ENCODE measurements around the gene THAP4.

The THAP4 gene

DNA sequence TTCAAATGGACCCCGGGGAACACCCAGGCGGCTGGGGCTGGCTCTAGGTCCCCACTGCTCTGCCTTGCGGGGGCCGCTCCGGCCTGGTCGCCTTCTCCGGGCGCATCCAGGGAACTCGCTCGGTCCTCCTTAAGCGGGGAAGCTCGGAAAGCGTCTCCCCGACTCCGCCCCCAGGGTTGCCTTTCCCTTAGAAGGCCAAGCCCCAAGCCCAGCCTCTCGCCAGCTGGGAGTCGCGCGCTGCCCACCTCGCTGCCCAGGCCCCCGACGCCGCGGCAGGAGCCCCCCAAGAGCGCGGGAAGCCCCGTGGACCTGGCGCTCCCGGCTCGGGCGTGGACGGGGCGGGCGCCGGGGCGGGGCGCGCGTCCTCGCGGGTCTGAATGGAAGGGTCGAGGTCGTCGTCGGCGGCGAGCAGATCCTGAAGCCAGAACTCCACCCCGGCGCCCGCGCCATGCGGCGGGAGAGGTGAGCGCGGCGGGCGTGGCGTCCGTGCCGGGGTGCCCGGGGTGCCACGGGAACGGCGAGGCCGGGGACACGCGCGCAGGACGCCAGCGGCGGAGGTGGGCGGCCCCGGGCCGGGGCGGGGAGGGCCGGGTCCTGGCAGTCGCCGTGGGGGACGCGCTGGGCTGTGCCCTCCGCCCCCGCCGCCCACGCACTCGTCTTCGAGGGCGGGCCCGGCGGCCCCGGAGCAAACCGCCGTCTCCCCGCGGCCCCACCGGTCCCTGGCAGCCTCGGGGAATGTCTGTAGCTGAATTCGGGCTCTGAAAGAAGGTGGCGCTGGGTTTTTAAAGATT, 78.2 kb downstream of the THAP4 start, which contains the start of gene BOK:
TSS of gene BOK (plus strand) at position 214 of the 791 bp plus-strand sequence. CDS start 739 bp downstream, outside the sequence.
- TF ChIP-seq PPARA (CRISPR knock-in tag; IDR thresholded peaks at IDR 0.05; ENCODE audit: borderline replicate concordance) (no peak), RARB (CRISPR knock-in tag; IDR thresholded peaks at IDR 0.05) (no peak), ARNTL (CRISPR knock-in tag; IDR thresholded peaks at IDR 0.05; ENCODE audit: borderline replicate concordance, low read depth) (no peak), ZNF70 (CRISPR knock-in tag; IDR thresholded peaks at IDR 0.05) (no peak), SNAI2 (CRISPR knock-in tag; IDR thresholded peaks at IDR 0.05) (no peak), ZFP3 (CRISPR knock-in tag; IDR thresholded peaks at IDR 0.05) (no peak), ESRRG (CRISPR knock-in tag; IDR thresholded peaks at IDR 0.05) (no peak), TOX (CRISPR knock-in tag; IDR thresholded peaks at IDR 0.05; ENCODE audit: borderline replicate concordance) (no peak), GLIS3 (CRISPR knock-in tag; IDR thresholded peaks at IDR 0.05) (no peak), ZC3H10 (CRISPR knock-in tag; IDR thresholded peaks at IDR 0.05) (no peak), ZNF8 (CRISPR knock-in tag; IDR thresholded peaks at IDR 0.05) (no peak), TSHZ2 (CRISPR knock-in tag; IDR thresholded peaks at IDR 0.05) (no peak), ZNF565 (CRISPR knock-in tag; conservative IDR thresholded peaks at IDR 0.05; ENCODE audit: low read depth) (no peak), BACH2 (CRISPR knock-in tag; IDR thresholded peaks at IDR 0.05; ENCODE audit: borderline replicate concordance) (no peak), TCF4 (CRISPR knock-in tag; IDR thresholded peaks at IDR 0.05; ENCODE audit: borderline replicate concordance) (no peak), ZFP30 (CRISPR knock-in tag; IDR thresholded peaks at IDR 0.05) (no peak), PATZ1 (CRISPR knock-in tag; IDR thresholded peaks at IDR 0.05; ENCODE audit: borderline replicate concordance) (no peak)
- TF ChIP-seq, protein P1, sequence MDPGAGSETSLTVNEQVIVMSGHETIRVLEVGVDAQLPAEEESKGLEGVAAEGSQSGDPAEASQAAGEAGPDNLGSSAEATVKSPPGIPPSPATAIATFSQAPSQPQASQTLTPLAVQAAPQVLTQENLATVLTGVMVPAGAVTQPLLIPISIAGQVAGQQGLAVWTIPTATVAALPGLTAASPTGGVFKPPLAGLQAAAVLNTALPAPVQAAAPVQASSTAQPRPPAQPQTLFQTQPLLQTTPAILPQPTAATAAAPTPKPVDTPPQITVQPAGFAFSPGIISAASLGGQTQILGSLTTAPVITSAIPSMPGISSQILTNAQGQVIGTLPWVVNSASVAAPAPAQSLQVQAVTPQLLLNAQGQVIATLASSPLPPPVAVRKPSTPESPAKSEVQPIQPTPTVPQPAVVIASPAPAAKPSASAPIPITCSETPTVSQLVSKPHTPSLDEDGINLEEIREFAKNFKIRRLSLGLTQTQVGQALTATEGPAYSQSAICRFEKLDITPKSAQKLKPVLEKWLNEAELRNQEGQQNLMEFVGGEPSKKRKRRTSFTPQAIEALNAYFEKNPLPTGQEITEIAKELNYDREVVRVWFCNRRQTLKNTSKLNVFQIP (CRISPR knock-in tag; IDR thresholded peaks at IDR 0.05; ENCODE audit: borderline replicate concordance, low read depth): no peak
- TF ChIP-seq, protein P2, sequence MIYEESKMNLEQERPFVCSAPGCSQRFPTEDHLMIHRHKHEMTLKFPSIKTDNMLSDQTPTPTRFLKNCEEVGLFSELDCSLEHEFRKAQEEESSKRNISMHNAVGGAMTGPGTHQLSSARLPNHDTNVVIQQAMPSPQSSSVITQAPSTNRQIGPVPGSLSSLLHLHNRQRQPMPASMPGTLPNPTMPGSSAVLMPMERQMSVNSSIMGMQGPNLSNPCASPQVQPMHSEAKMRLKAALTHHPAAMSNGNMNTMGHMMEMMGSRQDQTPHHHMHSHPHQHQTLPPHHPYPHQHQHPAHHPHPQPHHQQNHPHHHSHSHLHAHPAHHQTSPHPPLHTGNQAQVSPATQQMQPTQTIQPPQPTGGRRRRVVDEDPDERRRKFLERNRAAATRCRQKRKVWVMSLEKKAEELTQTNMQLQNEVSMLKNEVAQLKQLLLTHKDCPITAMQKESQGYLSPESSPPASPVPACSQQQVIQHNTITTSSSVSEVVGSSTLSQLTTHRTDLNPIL (CRISPR knock-in tag; IDR thresholded peaks at IDR 0.05; ENCODE audit: low read depth): no peak
- TF ChIP-seq, protein P3, sequence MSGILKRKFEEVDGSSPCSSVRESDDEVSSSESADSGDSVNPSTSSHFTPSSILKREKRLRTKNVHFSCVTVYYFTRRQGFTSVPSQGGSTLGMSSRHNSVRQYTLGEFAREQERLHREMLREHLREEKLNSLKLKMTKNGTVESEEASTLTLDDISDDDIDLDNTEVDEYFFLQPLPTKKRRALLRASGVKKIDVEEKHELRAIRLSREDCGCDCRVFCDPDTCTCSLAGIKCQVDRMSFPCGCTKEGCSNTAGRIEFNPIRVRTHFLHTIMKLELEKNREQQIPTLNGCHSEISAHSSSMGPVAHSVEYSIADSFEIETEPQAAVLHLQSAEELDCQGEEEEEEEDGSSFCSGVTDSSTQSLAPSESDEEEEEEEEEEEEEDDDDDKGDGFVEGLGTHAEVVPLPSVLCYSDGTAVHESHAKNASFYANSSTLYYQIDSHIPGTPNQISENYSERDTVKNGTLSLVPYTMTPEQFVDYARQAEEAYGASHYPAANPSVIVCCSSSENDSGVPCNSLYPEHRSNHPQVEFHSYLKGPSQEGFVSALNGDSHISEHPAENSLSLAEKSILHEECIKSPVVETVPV (CRISPR knock-in tag; IDR thresholded peaks at IDR 0.05): no peak
- peak; percentile 20 for ATAC-seq

DNA sequence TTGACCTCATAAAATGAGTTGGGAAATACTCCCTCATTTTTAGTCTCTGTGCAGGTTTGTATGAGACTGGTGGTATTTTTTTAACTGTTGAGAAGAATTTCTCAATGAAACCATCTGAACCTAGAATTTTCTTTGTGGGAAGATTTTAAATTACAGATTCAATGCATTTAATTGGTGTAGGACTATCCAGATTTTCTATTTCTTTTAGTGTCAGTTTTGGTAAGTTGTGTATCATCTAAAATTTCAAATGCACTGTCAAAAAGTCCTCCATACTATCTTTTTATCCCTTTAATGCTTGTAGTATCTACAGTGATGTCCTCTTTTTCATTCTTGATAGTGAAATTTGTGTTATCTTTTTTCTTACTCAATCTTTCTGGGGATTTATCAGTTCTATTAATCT, 80.2 kb downstream of the THAP4 start:
- ATAC-seq: no peak
- no peak for TF ChIP-seq ISL1 (CRISPR knock-in tag; IDR thresholded peaks at IDR 0.05)
- no peak for TF ChIP-seq ESRRG (CRISPR knock-in tag; IDR thresholded peaks at IDR 0.05)
- TF ChIP-seq SNAI2 (CRISPR knock-in tag; IDR thresholded peaks at IDR 0.05): no peak
- no peak for TF ChIP-seq PPARA (CRISPR knock-in tag; IDR thresholded peaks at IDR 0.05; ENCODE audit: borderline replicate concordance)
- TF ChIP-seq ZC3H10 (CRISPR knock-in tag; IDR thresholded peaks at IDR 0.05): no peak
- TF ChIP-seq BACH2 (CRISPR knock-in tag; IDR thresholded peaks at IDR 0.05; ENCODE audit: borderline replicate concordance): no peak
- TF ChIP-seq ZNF8 (CRISPR knock-in tag; IDR thresholded peaks at IDR 0.05): no peak
- TF ChIP-seq OSR1 (CRISPR knock-in tag; IDR thresholded peaks at IDR 0.05): no peak
- no peak for TF ChIP-seq TOX (CRISPR knock-in tag; IDR thresholded peaks at IDR 0.05; ENCODE audit: borderline replicate concordance)
- TF ChIP-seq ZFP3 (CRISPR knock-in tag; IDR thresholded peaks at IDR 0.05): no peak
- TF ChIP-seq, protein P3 (CRISPR knock-in tag; IDR thresholded peaks at IDR 0.05): no peak
- TF ChIP-seq ARNTL (CRISPR knock-in tag; IDR thresholded peaks at IDR 0.05; ENCODE audit: borderline replicate concordance, low read depth): no peak
- no peak for TF ChIP-seq TCF4 (CRISPR knock-in tag; IDR thresholded peaks at IDR 0.05; ENCODE audit: borderline replicate concordance)
- TF ChIP-seq ZNF565 (CRISPR knock-in tag; conservative IDR thresholded peaks at IDR 0.05; ENCODE audit: low read depth): no peak
